Right cardiac atrium (tissue), 5 donors: ENCODE data around the gene PLXND1. TPM values are rescaled to one million over a fixed set of nuclear protein-coding genes. Genes with fewer than 3 reads are reported as not detected.

Source experiments
- ATAC-seq, 2 donors: fragments of 200-7000 bp; cut with Tn5 transposase; one replicate each; pipeline versions ENCODE4 v1.8.0 to v1.9.1; 2020; ENCODE audit warnings: moderate library complexity in 2 of 2, mild to moderate bottlenecking in 1 of 2
- DNase-seq, 3 donors: peaks; one replicate each; pipeline ENCODE4 v3.0.0-alpha.2; 2020
- H3K27ac ChIP-seq: one replicate; pipeline ENCODE4 v1.5.1; 2013; ENCODE audit warnings: mild to moderate bottlenecking, low read length, control low read depth, moderate library complexity
- H3K27me3 ChIP-seq: one replicate; pipeline ENCODE4 v1.6.1; 2013; ENCODE audit not compliant: control insufficient read depth, insufficient read depth
- H3K4me1 ChIP-seq: one replicate; pipeline ENCODE4 v1.6.1; 2013; ENCODE audit warnings: low read length; ENCODE audit not compliant: control insufficient read depth, insufficient read depth
- H3K4me3 ChIP-seq: one replicate; pipeline ENCODE4 v1.5.1; 2013; ENCODE audit warnings: low read length, control low read depth
- H3K9me3 ChIP-seq: one replicate; pipeline ENCODE4 v1.6.1; 2013; ENCODE audit warnings: low read length; ENCODE audit not compliant: control insufficient read depth
- WGBS: extraction: QIAGEN DNeasy Blood & Tissue Kit; methylation state at CpG from one replicate; pipeline ENCODE4 v1.1.7; 2013; 5-methylcytosine and 5-hydroxymethylcytosine counted together
- intact Hi-C, 4 donors: fragments of 100-400 bp; cut with DNase I; formaldehyde crosslinking; loops; one replicate each; pipeline versions ENCODE4 v1.11.0 to v1.14.0; 2022 to 2023
- polyA plus RNA-seq: library from polyadenylated mRNA; stranded (reverse); fragments of 200-250 nt; gene quantifications from one replicate; pipeline ENCODE4 v1.2.3, GENCODE V29; 2013
- total RNA-seq, 4 donors: library from RNA; stranded (reverse); fragmentation: NEBNext Ultra II Directional; extraction: Animal tissue kit (Norgen Biotek cat#: 25700); gene quantifications; one replicate each; pipeline ENCODE4 v1.2.1, GENCODE V29; 2021
- donor health status: healthy with polysubstance abuse.
- donor health status: DM: no; HTN: yes; CAD: no.
- donor health status: DM: no; HTN: no; CAD: no.
- donor health status: DM: no; HTN: yes; CAD: no; lungs with severe emphysema.
- donor health status: DM: yes; HTN: yes; CAD: no.

Gene PLXND1
- total and polyA plus RNA-seq, 5 donors: 75.4 to 102 (median 89.4) TPM

- WGBS: 97% methylated on average over 6 of the region's 6 CpGs
- Histone ChIP-seq H3K4me1 (peaks cover 2% of the 10 kb centered on the region), H3K27me3 (no peaks in the 10 kb centered on the region), H3K27ac (no peak overlapping the region), H3K9me3 (no peaks in the 10 kb centered on the region), H3K4me3 (no peak overlapping the region)
- no peak for ATAC-seq
- peak in 1 of 3 donors; percentile 15 for DNase-seq
- intact Hi-C loops: no loop called here
Observed at GRCh38 chr3:129514563-129514962, 91.9 kb downstream of the PLXND1 start.

GRCh38 chr3:129514110-129514509 lies 92.4 kb downstream of the PLXND1 start:
- Histone ChIP-seq H3K27ac (no peak overlapping the region), H3K4me1 (peaks cover 2% of the 10 kb centered on the region), H3K4me3 (no peak overlapping the region), H3K27me3 (no peaks in the 10 kb centered on the region), H3K9me3 (no peaks in the 10 kb centered on the region)
- ATAC-seq: peak; percentile 22 to 24
- intact Hi-C loops: no loop called here
- peak in 1 of 3 donors; percentile 40 for DNase-seq
- WGBS: 88% methylated on average over 10 of the region's 10 CpGs

GRCh38 chr3:129513705-129514104 lies 92.8 kb downstream of the PLXND1 start:
- intact Hi-C loops: no loop called here
- no peak overlapping the region for H3K27ac ChIP-seq
- peak in 1 of 3 donors; percentile 22 for DNase-seq
- no peaks in the 10 kb centered on the region for H3K27me3 ChIP-seq
- peaks cover 2% of the 10 kb centered on the region for H3K4me1 ChIP-seq
- no peaks in the 10 kb centered on the region for H3K9me3 ChIP-seq
- no peak overlapping the region for H3K4me3 ChIP-seq
- ATAC-seq: peak; percentile 4 to 18
- whole genome bisulfite sequencing: 88% methylated on average over 8 of the region's 8 CpGs

- DNase-seq: no peak
- no peak overlapping the region for H3K27ac ChIP-seq
- peaks cover 4% of the 10 kb centered on the region for H3K4me1 ChIP-seq
Observed at GRCh38 chr3:129512595-129512994, 93.9 kb downstream of the PLXND1 start.

GRCh38 chr3:129507181-129507831 lies 99.2 kb downstream of the PLXND1 start:
- DNase-seq: peak in 2 of 3 donors; percentile 68 to 73
- peak; percentile 75 to 79 for ATAC-seq
- Histone ChIP-seq H3K9me3 (no peaks in the 10 kb centered on the region), H3K4me1 (peaks cover 24% of the 10 kb centered on the region), H3K27ac (peak overlapping the region; percentile 43), H3K27me3 (no peaks in the 10 kb centered on the region), H3K4me3 (no peak overlapping the region)
- intact Hi-C loops: loop anchor here in 1 of 4 donors (10.0 kb wide), 1 partner anchor 47 kb away; no protein-coding TSS in a partner anchor
- 43% methylated on average over 9 of the region's 9 CpGs for WGBS

More at GRCh38 chr3:129512595-129512994, 93.9 kb downstream of the PLXND1 start:
- no peaks in the 10 kb centered on the region for H3K9me3 ChIP-seq
- no peak for ATAC-seq
- intact Hi-C loops: no loop called here
- H3K4me3 ChIP-seq: no peak overlapping the region
- H3K27me3 ChIP-seq: no peaks in the 10 kb centered on the region

GRCh38 chr3:129506231-129506742 lies 100.2 kb downstream of the PLXND1 start:
- WGBS: 76% methylated on average over 9 of the region's 9 CpGs
- H3K27ac ChIP-seq: no peak overlapping the region
- DNase-seq (peak in 2 of 3 donors; percentile 11 to 15), ATAC-seq (no peak)
- peaks cover 27% of the 10 kb centered on the region for H3K4me1 ChIP-seq
- no peaks in the 10 kb centered on the region for H3K9me3 ChIP-seq
- no peaks in the 10 kb centered on the region for H3K27me3 ChIP-seq
- H3K4me3 ChIP-seq: no peak overlapping the region
- intact Hi-C loops: loop anchor here in 1 of 4 donors (10.0 kb wide), 1 partner anchor 49 kb away; no protein-coding TSS in a partner anchor

GRCh38 chr3:129505341-129505740 lies 101.1 kb downstream of the PLXND1 start:
- no peak for ATAC-seq
- Histone ChIP-seq H3K27ac (peak overlapping the region; percentile 88), H3K4me1 (peaks cover 35% of the 10 kb centered on the region), H3K27me3 (no peaks in the 10 kb centered on the region), H3K4me3 (no peak overlapping the region), H3K9me3 (no peaks in the 10 kb centered on the region)
- intact Hi-C loops: loop anchor here in 1 of 4 donors (10.0 kb wide), 1 partner anchor 49 kb away; no protein-coding TSS in a partner anchor
- peak in 1 of 3 donors; percentile 1 for DNase-seq
- WGBS: 87% methylated on average over 6 of the region's 6 CpGs

Other genes with a start within 250 kb of the PLXND1 start
- under 1 TPM; 0.34 to 0.72 (median 0.42) TPM for gene EFCAB12, start 178.0 kb downstream of the PLXND1 start, total RNA-seq
- 0.29 TPM for gene EFCAB12, start 178.0 kb downstream of the PLXND1 start, polyA plus RNA-seq
- gene MBD4, start 166.7 kb downstream of the PLXND1 start, total RNA-seq: 10 to 100 TPM; 25.3 to 52.1 (median 25.7) TPM
- gene MBD4, start 166.7 kb downstream of the PLXND1 start, polyA plus RNA-seq: 17.5 TPM
- gene IFT122, start 166.5 kb downstream of the PLXND1 start, total RNA-seq: 10 to 100 TPM; 30.7 to 46.4 (median 35.9) TPM
- gene IFT122, start 166.5 kb downstream of the PLXND1 start, polyA plus RNA-seq: 17.7 TPM
- gene RHO, start 78.0 kb downstream of the PLXND1 start, total RNA-seq: not detected
- not detected for gene RHO, start 78.0 kb downstream of the PLXND1 start, polyA plus RNA-seq
- not detected for gene H1-8, start 63.5 kb downstream of the PLXND1 start, total RNA-seq
- not detected for gene H1-8, start 63.5 kb downstream of the PLXND1 start, polyA plus RNA-seq